ENCODE results near the gene BNIPL.

Gene BNIPL

DNA sequence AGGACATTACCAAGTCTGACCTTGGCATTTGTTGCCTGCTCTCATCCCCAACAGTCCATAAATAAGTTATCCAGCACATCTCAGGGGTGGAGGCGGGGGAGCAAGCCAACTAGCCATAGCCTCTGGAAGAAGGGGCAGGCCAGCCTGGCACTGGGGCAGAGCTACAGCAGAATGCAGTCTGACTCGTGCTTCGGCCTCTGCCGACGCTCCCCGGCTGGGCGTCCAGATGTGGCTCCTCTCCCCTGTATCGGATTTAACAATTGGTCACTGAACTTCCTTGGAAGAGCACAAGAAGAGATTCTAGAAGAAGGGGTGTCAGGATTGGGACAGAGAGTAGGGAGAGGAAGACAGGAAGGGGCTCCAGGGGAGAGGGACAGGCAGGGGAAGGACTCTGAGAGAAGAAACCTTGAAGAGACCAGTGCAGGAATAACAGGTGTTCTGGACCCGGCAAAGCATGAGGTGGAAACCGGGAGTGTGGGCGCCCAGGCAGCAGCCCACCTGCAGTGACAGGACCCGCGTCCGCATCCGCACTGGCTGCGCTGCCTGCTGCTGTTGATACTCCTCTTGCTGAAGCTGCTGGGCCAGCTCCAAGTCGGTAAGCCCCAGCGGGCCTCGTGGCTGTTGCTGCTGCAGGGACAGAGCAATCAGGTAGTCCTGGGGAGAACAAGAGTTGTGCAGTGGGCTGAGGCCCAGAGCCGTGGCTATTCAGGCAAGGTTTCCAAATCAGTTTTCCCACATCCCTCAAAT lies 39.1 kb upstream of the BNIPL start:
- Histone ChIP-seq H3K4me3 (ENCODE audit: low read depth, low read length, poor library complexity, severe bottlenecking) (no peak overlapping the region), H3K27ac (ENCODE audit: low read depth, low read length, poor library complexity, severe bottlenecking) (no peak overlapping the region), H3K9ac (ENCODE audit: low read length) (no peak overlapping the region), H3K36me3 (ENCODE audit: insufficient read depth, low read length) (no peaks in the 10 kb centered on the region; the same call in 1 of the 2 replicates), H3K4me1 (ENCODE audit: insufficient read depth, low read length, severe bottlenecking) (peaks cover 10% of the 10 kb centered on the region), H3K9me3 (ENCODE audit: low read length) (no peaks in the 10 kb centered on the region), H3F3A (ENCODE audit: insufficient read depth, low read length) (no peaks in the 10 kb centered on the region), H3K9me2 (ENCODE audit: low read depth, low read length) (no peaks in the 10 kb centered on the region), H4K20me1 (ENCODE audit: insufficient read depth, low read length) (no peaks in the 10 kb centered on the region), H3K79me2 (ENCODE audit: insufficient read depth, low read length) (no peaks in the 10 kb centered on the region), H3K4me2 (ENCODE audit: low read length) (no peak overlapping the region), H3K27me3 (ENCODE audit: insufficient read depth, low read length) (no peaks in the 10 kb centered on the region), H2AFZ (ENCODE audit: low read length) (no peak overlapping the region)
- TF ChIP-seq EZH2 (IDR thresholded peaks at IDR 0.05; ENCODE audit: borderline replicate concordance, low read length) = no peak
- TF ChIP-seq, protein P1, sequence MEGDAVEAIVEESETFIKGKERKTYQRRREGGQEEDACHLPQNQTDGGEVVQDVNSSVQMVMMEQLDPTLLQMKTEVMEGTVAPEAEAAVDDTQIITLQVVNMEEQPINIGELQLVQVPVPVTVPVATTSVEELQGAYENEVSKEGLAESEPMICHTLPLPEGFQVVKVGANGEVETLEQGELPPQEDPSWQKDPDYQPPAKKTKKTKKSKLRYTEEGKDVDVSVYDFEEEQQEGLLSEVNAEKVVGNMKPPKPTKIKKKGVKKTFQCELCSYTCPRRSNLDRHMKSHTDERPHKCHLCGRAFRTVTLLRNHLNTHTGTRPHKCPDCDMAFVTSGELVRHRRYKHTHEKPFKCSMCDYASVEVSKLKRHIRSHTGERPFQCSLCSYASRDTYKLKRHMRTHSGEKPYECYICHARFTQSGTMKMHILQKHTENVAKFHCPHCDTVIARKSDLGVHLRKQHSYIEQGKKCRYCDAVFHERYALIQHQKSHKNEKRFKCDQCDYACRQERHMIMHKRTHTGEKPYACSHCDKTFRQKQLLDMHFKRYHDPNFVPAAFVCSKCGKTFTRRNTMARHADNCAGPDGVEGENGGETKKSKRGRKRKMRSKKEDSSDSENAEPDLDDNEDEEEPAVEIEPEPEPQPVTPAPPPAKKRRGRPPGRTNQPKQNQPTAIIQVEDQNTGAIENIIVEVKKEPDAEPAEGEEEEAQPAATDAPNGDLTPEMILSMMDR (IDR thresholded peaks at IDR 0.05; ENCODE audit: low read length) = no peak

DNA sequence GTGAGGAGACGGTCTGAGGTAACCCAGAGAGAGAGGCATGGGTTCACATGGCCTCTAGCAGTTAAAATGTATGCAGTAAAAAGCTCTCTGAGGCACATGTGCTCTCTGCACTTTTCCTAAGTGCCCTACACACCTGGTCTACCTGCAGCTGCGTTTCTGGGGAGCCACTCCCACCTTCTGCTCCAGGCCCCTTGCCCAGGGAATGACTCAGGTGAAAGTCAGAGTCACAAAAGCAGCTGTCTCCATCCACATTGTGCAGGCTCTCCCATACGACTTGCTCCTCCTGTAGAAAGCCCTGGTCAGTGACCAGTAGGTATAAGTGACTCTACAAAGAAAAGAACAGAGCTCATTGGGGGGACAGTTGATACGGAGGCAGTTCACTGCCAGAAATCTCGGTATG lies 38.4 kb upstream of the BNIPL start:
- H4K20me1 ChIP-seq (ENCODE audit: insufficient read depth, low read length) = no peaks in the 10 kb centered on the region
- no peaks in the 10 kb centered on the region for H3F3A ChIP-seq (ENCODE audit: insufficient read depth, low read length)
- H3K27ac ChIP-seq (ENCODE audit: low read depth, low read length, poor library complexity, severe bottlenecking) = no peak overlapping the region

DNA sequence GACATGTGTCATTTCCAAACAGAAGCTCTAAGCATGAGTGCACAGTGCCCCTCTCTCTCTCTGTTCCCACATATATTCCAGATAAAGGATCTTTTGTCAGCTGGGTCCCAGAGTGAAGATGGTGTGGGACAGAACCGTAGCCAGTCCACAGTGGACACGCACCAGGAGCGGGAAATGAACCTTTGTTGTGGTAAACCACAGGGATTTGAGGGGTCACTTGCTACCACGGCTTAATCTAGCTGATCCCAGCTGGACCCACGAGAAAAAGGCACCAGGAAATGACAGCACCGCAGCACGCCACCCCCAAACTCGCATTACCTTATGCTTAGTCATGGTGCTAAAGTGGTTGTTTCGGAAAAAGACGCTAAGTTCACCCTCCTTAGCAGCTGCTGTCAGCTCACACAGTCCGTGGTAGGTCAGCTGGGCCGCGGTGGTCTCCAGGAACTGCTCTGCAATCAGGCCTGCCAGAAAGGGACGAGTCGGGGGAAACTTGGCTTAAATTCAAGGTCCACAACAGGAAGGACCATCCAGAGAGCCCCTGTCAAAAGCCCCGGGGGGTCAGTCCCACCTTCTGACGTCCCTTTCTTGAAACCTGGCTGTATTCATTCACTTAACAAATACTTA lies 37.2 kb upstream of the BNIPL start:
- Histone ChIP-seq H3K9ac (ENCODE audit: low read length) (no peak overlapping the region), H3K9me2 (ENCODE audit: low read depth, low read length) (no peaks in the 10 kb centered on the region), H2AFZ (ENCODE audit: low read length) (no peak overlapping the region), H3K4me2 (ENCODE audit: low read length) (no peak overlapping the region), H3K4me1 (ENCODE audit: insufficient read depth, low read length, severe bottlenecking) (peaks cover 10% of the 10 kb centered on the region), H3K36me3 (ENCODE audit: insufficient read depth, low read length) (no peaks in the 10 kb centered on the region; the same call in 1 of the 2 replicates), H3K9me3 (ENCODE audit: low read length) (no peaks in the 10 kb centered on the region), H4K20me1 (ENCODE audit: insufficient read depth, low read length) (no peaks in the 10 kb centered on the region), H3K27ac (ENCODE audit: low read depth, low read length, poor library complexity, severe bottlenecking) (no peak overlapping the region), H3K27me3 (ENCODE audit: insufficient read depth, low read length) (no peaks in the 10 kb centered on the region), H3K4me3 (ENCODE audit: low read depth, low read length, poor library complexity, severe bottlenecking) (no peak overlapping the region), H3F3A (ENCODE audit: insufficient read depth, low read length) (no peaks in the 10 kb centered on the region), H3K79me2 (ENCODE audit: insufficient read depth, low read length) (no peaks in the 10 kb centered on the region)
- no peak for TF ChIP-seq EZH2 (IDR thresholded peaks at IDR 0.05; ENCODE audit: borderline replicate concordance, low read length)
- TF ChIP-seq, protein P1 (IDR thresholded peaks at IDR 0.05; ENCODE audit: low read length) = no peak

More for the DNA sequence above, 38.4 kb upstream of the BNIPL start:
- H3K27me3 ChIP-seq (ENCODE audit: insufficient read depth, low read length) = no peaks in the 10 kb centered on the region
- H3K4me1 ChIP-seq (ENCODE audit: insufficient read depth, low read length, severe bottlenecking) = peaks cover 10% of the 10 kb centered on the region
- H3K4me2 ChIP-seq (ENCODE audit: low read length) = no peak overlapping the region
- H3K4me3 ChIP-seq (ENCODE audit: low read depth, low read length, poor library complexity, severe bottlenecking) = no peak overlapping the region
- no peaks in the 10 kb centered on the region; the same call in 1 of the 2 replicates for H3K36me3 ChIP-seq (ENCODE audit: insufficient read depth, low read length)
- H3K79me2 ChIP-seq (ENCODE audit: insufficient read depth, low read length) = no peaks in the 10 kb centered on the region
- H2AFZ ChIP-seq (ENCODE audit: low read length) = no peak overlapping the region
- no peaks in the 10 kb centered on the region for H3K9me2 ChIP-seq (ENCODE audit: low read depth, low read length)
- H3K9ac ChIP-seq (ENCODE audit: low read length) = no peak overlapping the region
- no peak for TF ChIP-seq EZH2 (IDR thresholded peaks at IDR 0.05; ENCODE audit: borderline replicate concordance, low read length)
- TF ChIP-seq, protein P1 (IDR thresholded peaks at IDR 0.05; ENCODE audit: low read length) = no peak
- H3K9me3 ChIP-seq (ENCODE audit: low read length) = no peaks in the 10 kb centered on the region

Measured in OCI-LY1 (cell line).